ENCODE measurements around the gene GCNA.

- no peak for TF ChIP-seq CTCF (IDR thresholded peaks at IDR 0.05)
- no peak for TF ChIP-seq POLR2A (IDR thresholded peaks at IDR 0.05)
Measured at GRCh38 chrX:71563921-71564320, 14.3 kb upstream of the GCNA start.

Measured in esophagus squamous epithelium (tissue), 4 donors.